GM23338 (cell line): Measurements from ENCODE around the gene ERAP2.

Source experiments
- CREB1 ChIP-seq: fragments of 250-450 bp; sonication (Bioruptor Pico); IDR thresholded peaks from 2 replicates; pipeline ENCODE4 v1.5.0; 2020; ENCODE audit warnings: low read depth, mild to moderate bottlenecking, moderate library complexity
- EZH2 ChIP-seq: fragments of 200-600 bp; sonication (generic); IDR thresholded peaks from one replicate; pipeline ENCODE4 v1.8.0; 2017; ENCODE audit warnings: antibody characterized with exemption, mild to moderate bottlenecking, low read depth; ENCODE audit not compliant: unreplicated experiment
- EZH2phosphoT487 ChIP-seq: fragments of 200-600 bp; sonication (generic); IDR thresholded peaks from one replicate; pipeline ENCODE4 v1.8.1; 2018; ENCODE audit warnings: antibody characterized with exemption; ENCODE audit not compliant: unreplicated experiment
- JUNB ChIP-seq: IDR thresholded peaks from one replicate; pipeline ENCODE4 v1.6.1; 2016; ENCODE audit warnings: antibody characterized with exemption; ENCODE audit not compliant: unreplicated experiment
- POLR2AphosphoS5 ChIP-seq: IDR thresholded peaks from 2 replicates; pipeline ENCODE4 v1.6.1; 2016; ENCODE audit warnings: antibody characterized with exemption, low read depth
- STAT1 ChIP-seq: IDR thresholded peaks from one replicate; pipeline ENCODE4 v1.6.1; 2016; ENCODE audit warnings: antibody characterized with exemption; ENCODE audit not compliant: unreplicated experiment
- ZNF114 ChIP-seq: fragments of 250-450 bp; sonication (Bioruptor Pico); IDR thresholded peaks from 2 replicates; pipeline ENCODE4 v1.5.0; 2020; ENCODE audit warnings: mild to moderate bottlenecking, moderate library complexity
- TF ChIP-seq, protein P1 (sequence below): IDR thresholded peaks from one replicate; pipeline ENCODE4 v1.6.1; 2018; ENCODE audit warnings: antibody characterized with exemption; ENCODE audit not compliant: unreplicated experiment
- TF ChIP-seq, protein P2 (sequence below), 2 experiments: fragments of 200-600 bp in 1 of 2; sonication (generic) in 1 of 2; conservative IDR thresholded peaks; 2 replicates each; pipeline versions ENCODE4 v1.5.1 to v1.6.1; 2016 to 2017; ENCODE audit warnings: antibody characterized with exemption in 2 of 2, low read depth in 2 of 2, mild to moderate bottlenecking in 2 of 2, moderate library complexity in 1 of 2
- TF ChIP-seq, protein P3 (sequence below): IDR thresholded peaks from 2 replicates; pipeline ENCODE4 v1.6.1; 2016; ENCODE audit warnings: antibody characterized with exemption

DNA sequence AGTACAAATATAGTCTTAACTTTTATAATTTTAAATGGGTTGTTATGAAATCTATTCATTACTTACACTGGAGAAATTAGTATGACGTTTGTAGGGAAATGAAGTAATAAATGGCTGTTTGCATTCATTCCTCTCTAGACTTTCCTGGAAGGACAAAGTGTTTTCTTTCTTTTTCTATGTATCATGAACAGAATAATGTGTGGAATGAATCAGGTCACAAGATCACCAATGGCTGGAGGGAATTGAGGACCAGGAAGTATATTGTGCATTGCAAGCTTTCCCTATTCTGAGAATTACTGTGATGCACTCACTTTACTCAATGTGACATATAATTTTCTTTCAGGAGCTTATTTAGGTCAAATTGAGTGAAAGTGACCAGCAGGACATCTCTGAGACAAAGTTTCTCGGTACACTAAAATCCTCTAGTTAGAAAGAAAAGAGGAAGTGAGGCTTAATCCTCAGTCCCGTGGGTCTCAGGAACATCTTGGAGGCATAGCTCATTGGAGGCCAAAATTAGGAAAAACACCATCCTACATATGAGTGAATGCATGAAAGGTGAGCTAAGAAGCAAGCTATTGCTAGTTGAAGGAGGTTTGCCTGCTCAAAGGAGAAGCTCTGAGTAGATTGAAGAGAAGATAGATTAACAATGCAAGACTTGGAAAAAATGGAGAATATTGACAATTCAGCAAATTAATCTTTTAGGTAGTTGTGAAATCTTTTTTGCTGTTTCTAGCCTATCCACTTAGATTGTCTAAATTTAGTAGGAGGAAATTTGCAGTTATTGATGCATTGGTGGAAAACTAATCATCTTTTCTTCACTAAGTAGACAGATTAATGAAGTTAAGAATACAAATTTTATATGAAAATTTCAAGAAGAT, 28.0 kb downstream of the ERAP2 start:
- TF ChIP-seq, protein P1, sequence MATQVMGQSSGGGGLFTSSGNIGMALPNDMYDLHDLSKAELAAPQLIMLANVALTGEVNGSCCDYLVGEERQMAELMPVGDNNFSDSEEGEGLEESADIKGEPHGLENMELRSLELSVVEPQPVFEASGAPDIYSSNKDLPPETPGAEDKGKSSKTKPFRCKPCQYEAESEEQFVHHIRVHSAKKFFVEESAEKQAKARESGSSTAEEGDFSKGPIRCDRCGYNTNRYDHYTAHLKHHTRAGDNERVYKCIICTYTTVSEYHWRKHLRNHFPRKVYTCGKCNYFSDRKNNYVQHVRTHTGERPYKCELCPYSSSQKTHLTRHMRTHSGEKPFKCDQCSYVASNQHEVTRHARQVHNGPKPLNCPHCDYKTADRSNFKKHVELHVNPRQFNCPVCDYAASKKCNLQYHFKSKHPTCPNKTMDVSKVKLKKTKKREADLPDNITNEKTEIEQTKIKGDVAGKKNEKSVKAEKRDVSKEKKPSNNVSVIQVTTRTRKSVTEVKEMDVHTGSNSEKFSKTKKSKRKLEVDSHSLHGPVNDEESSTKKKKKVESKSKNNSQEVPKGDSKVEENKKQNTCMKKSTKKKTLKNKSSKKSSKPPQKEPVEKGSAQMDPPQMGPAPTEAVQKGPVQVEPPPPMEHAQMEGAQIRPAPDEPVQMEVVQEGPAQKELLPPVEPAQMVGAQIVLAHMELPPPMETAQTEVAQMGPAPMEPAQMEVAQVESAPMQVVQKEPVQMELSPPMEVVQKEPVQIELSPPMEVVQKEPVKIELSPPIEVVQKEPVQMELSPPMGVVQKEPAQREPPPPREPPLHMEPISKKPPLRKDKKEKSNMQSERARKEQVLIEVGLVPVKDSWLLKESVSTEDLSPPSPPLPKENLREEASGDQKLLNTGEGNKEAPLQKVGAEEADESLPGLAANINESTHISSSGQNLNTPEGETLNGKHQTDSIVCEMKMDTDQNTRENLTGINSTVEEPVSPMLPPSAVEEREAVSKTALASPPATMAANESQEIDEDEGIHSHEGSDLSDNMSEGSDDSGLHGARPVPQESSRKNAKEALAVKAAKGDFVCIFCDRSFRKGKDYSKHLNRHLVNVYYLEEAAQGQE = no peak
- TF ChIP-seq, protein P2, sequence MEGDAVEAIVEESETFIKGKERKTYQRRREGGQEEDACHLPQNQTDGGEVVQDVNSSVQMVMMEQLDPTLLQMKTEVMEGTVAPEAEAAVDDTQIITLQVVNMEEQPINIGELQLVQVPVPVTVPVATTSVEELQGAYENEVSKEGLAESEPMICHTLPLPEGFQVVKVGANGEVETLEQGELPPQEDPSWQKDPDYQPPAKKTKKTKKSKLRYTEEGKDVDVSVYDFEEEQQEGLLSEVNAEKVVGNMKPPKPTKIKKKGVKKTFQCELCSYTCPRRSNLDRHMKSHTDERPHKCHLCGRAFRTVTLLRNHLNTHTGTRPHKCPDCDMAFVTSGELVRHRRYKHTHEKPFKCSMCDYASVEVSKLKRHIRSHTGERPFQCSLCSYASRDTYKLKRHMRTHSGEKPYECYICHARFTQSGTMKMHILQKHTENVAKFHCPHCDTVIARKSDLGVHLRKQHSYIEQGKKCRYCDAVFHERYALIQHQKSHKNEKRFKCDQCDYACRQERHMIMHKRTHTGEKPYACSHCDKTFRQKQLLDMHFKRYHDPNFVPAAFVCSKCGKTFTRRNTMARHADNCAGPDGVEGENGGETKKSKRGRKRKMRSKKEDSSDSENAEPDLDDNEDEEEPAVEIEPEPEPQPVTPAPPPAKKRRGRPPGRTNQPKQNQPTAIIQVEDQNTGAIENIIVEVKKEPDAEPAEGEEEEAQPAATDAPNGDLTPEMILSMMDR (conservative IDR thresholded peaks at IDR 0.05; ENCODE audit: low read depth in 2 of 2) = no peak
- TF ChIP-seq, protein P3, sequence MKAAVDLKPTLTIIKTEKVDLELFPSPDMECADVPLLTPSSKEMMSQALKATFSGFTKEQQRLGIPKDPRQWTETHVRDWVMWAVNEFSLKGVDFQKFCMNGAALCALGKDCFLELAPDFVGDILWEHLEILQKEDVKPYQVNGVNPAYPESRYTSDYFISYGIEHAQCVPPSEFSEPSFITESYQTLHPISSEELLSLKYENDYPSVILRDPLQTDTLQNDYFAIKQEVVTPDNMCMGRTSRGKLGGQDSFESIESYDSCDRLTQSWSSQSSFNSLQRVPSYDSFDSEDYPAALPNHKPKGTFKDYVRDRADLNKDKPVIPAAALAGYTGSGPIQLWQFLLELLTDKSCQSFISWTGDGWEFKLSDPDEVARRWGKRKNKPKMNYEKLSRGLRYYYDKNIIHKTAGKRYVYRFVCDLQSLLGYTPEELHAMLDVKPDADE = no peak
- no peak for TF ChIP-seq EZH2phosphoT487
- TF ChIP-seq EZH2 = no peak
- TF ChIP-seq POLR2AphosphoS5 = no peak
- no peak for TF ChIP-seq ZNF114 (CRISPR knock-in tag)
- no peak for TF ChIP-seq JUNB
- no peak for TF ChIP-seq STAT1
- no peak for TF ChIP-seq CREB1 (CRISPR knock-in tag)
